C4-2B (cell line): Measurements from ENCODE around the gene THEM4.

ENCODE experiments used
- H3K27ac ChIP-seq: fragments of 450-650 bp; 2 replicates; pipeline ENCODE4 v1.5.1; 2017
- CTCF ChIP-seq: fragments of 450-650 bp; conservative IDR thresholded peaks from 2 replicates; pipeline ENCODE4 v1.5.1; 2017; ENCODE audit warnings: mild to moderate bottlenecking
- ZFX ChIP-seq: fragments of 450-650 bp; IDR thresholded peaks from 2 replicates; pipeline ENCODE4 v1.6.1; 2017

THEM4 gene

GRCh38 chr1:151948506-151948905 lies 39.2 kb upstream of the THEM4 start:
- TF ChIP-seq ZFX (no peak), CTCF (no peak)
- no peak overlapping the region for H3K27ac ChIP-seq

- no peak for TF ChIP-seq ZFX
- no peak for TF ChIP-seq CTCF
- no peak overlapping the region for H3K27ac ChIP-seq
These were observed 37.8 kb upstream of the THEM4 start for GRCh38 chr1:151947140-151947539.

GRCh38 chr1:151945725-151946722 lies 36.7 kb upstream of the THEM4 start:
- H3K27ac ChIP-seq, result no peak overlapping the region
- TF ChIP-seq ZFX (no peak), CTCF (no peak)

GRCh38 chr1:151944857-151945575 lies 35.7 kb upstream of the THEM4 start:
- no peak overlapping the region for H3K27ac ChIP-seq
- TF ChIP-seq ZFX, result no peak
- TF ChIP-seq CTCF, result no peak

- no peak overlapping the region for H3K27ac ChIP-seq
- TF ChIP-seq CTCF, result no peak
- no peak for TF ChIP-seq ZFX
These were observed 35.0 kb upstream of the THEM4 start for GRCh38 chr1:151944126-151944856.

- H3K27ac ChIP-seq, result no peak overlapping the region
- no peak for TF ChIP-seq ZFX
- no peak for TF ChIP-seq CTCF
These were observed 34.3 kb upstream of the THEM4 start for GRCh38 chr1:151943591-151943990.
